Measurements from ENCODE around the gene SMIM29. TPM values are rescaled to one million over a fixed set of nuclear protein-coding genes. Genes with fewer than 3 reads are reported as not detected.

SMIM29 gene
- 37.3 and 37.6 TPM in 2 replicates for total RNA-seq
- 75.2 and 135 TPM in 2 replicates for polyA plus RNA-seq
- polyA plus RNA-seq (2011; cell fraction: cytosol; rRNA removed): 58.0 and 65.4 TPM in 2 replicates
- 27.1 and 37.8 TPM in 2 replicates for polyA plus RNA-seq (2011; cell fraction: nucleus; rRNA removed)
- polyA plus RNA-seq (2012): 26.5 and 31.9 TPM in 2 replicates
- 18.2 and 23.0 TPM in 2 replicates for polyA minus RNA-seq
- polyA minus RNA-seq (2011; cell fraction: cytosol; rRNA and poly(A)+ RNA removed): 4.2 TPM
- polyA minus RNA-seq (2011; cell fraction: nucleus; rRNA and poly(A)+ RNA removed): 7.0 and 9.6 TPM in 2 replicates
- Bru-seq, nascent RNA: percentile 52 among the genes with signal in this experiment
- percentile 68 among the genes with signal in this experiment for BruChase-seq, experiment 1, labeled RNA remaining after a 6-hour chase
- BruChase-seq, experiment 2, labeled RNA remaining after a 2-hour chase: percentile 55 among the genes with signal in this experiment
- long read RNA-seq, transcript SMIM29-201 (5 exons, 792 nt): minor isoform, 10 of 139 reads
- long read RNA-seq, transcript SMIM29-204 (5 exons, 903 nt): minor isoform, 5 of 139 reads
- long read RNA-seq, transcript SMIM29-205 (5 exons, 1,297 nt): major isoform, 74 of 139 reads
- long read RNA-seq, transcript SMIM29-208 (5 exons, 1,186 nt): minor isoform, 33 of 139 reads
- long read RNA-seq, partial matches to known transcripts: 13 of 139 reads
- long read RNA-seq, other reads (novel, unspliced or antisense): 2 of 139 reads

DNA sequence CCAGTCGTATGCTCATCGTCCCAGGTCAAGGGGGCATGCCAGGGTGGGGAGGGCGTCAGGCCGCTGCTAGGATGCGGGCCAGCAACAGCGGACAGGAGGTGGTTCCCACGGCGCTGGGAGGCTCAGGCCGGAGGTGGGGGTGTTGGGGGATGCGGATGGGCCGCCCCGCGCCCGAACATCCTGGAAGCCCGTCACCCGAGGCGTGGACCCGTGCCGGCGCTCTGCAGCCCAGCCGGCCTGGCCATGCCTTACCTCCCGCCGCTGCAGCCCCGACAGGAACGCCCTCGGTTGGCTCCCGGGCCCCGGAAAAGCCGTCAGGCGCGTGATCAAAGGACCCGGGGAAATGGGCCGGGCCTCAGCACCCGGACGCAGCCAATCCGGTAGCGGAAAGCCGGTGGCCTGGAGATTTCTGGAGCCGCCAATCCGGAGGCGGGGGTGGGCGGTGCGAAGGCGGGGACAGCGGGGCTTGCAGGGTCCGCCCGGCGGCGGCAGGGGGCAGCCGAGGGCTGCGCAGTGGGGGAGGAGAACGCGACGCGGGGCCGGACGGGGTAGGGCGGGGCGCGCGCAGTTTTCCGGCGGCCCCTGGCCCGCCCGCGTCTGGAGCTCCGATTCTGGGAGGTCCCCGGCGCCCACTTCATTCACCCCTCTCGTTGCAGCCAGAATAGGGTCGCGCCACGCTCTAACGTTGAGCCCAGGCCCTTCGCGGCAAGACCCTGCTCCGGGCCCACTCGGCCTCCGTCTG lies at the start of gene SMIM29:
SMIM29 (minus strand) TSS at position 280 of the 742 bp plus-strand sequence. CDS start 1,215 bp downstream, outside the sequence.
- Histone ChIP-seq H3K27ac (ENCODE audit: insufficient read depth, low read depth, low read length) (peak within 1 kb of the TSS; percentile 81), H3K36me3 (ENCODE audit: control insufficient read depth in 2 of 2, extremely low read depth in 1 of 2, insufficient read depth in 2 of 2, low read length in 2 of 2) (peaks cover 0 to 1% of the 10 kb centered on the region in 2 experiments), H3K4me2 (ENCODE audit: insufficient read depth, low read length) (peak within 1 kb of the TSS; percentile 85), H3K4me3 (replicated peaks in 1 of 3; ENCODE audit: insufficient read depth in 1 of 3, low read depth in 1 of 3, low read length in 3 of 3) (peak within 1 kb of the TSS; percentile 66 to 88 (median 80)), H3K79me2 (ENCODE audit: control insufficient read depth, insufficient read depth, low read length) (peaks cover 4% of the 10 kb centered on the region), H4K20me1 (replicated peaks; ENCODE audit: control insufficient read depth, extremely low read depth, insufficient read depth, low read length) (no peaks in the 10 kb centered on the region), H3K9me3 (replicated peaks; ENCODE audit: control insufficient read depth, insufficient read depth, low read length) (no peaks in the 10 kb centered on the region), H2AFZ (ENCODE audit: low read depth, low read length) (peak within 1 kb of the TSS; percentile 91), H3K4me1 (ENCODE audit: control insufficient read depth, extremely low read depth, insufficient read depth, low read length) (peaks cover 34% of the 10 kb centered on the region), H3K9me1 (replicated peaks; ENCODE audit: control insufficient read depth, extremely low read depth, insufficient read depth, low read length) (no peaks in the 10 kb centered on the region), H3K9ac (replicated peaks; ENCODE audit: extremely low read depth, insufficient read depth, low read length) (peak within 1 kb of the TSS; percentile 89), H3K27me3 (ENCODE audit: control insufficient read depth in 2 of 2, insufficient read depth in 2 of 2, low read length in 2 of 2) (no peaks in the 10 kb centered on the region)
- DNase-seq (ENCODE audit: low read depth, low spot score) (peak; percentile 90), FAIRE-seq (peak; percentile 97)
- BruUV-seq (replicated peaks): no TSS peak
- TF ChIP-seq MAX (IDR thresholded peaks at IDR 0.05; ENCODE audit: insufficient read depth, insufficient read length): no peak
- peak; percentile 86 for TF ChIP-seq POLR2A (IDR thresholded peaks at IDR 0.05; ENCODE audit: low read depth, low read length)
- peak; percentile 88 for TF ChIP-seq POLR2AphosphoS5 (IDR thresholded peaks at IDR 0.05; ENCODE audit: insufficient read depth, low read depth, low read length)
- TF ChIP-seq MYC (IDR thresholded peaks at IDR 0.05; ENCODE audit: low read depth, low read length): no peak
- TF ChIP-seq FOS (IDR thresholded peaks at IDR 0.05; ENCODE audit: borderline replicate concordance, insufficient read depth, low read length): no peak
- no peak for TF ChIP-seq GATA2 (IDR thresholded peaks at IDR 0.05; ENCODE audit: insufficient read depth, insufficient read length, low read depth, low read length)
- no peak for TF ChIP-seq JUN (IDR thresholded peaks at IDR 0.05; ENCODE audit: borderline replicate concordance, insufficient read depth, insufficient read length, low read depth)
- peak; percentile 84 to 89 for TF ChIP-seq CTCF (IDR thresholded peaks at IDR 0.05; ENCODE audit: extremely low read depth in 1 of 2, insufficient read depth in 1 of 2, low read depth in 1 of 2, low read length in 2 of 2)
- TF ChIP-seq EZH2 (IDR thresholded peaks at IDR 0.05; ENCODE audit: borderline replicate concordance, low read depth, low read length, severe bottlenecking): no peak
- ChIA-PET CTCF (interaction anchor here (0.6 to 5.8 kb wide), 41 partner anchors 12 to 362 kb away, joined by 3 to 278 read pairs (median 5); partner anchors contain the start of genes HMGA1, NUDT3 and RPS10), POLR2A (interaction anchor here (0.9 to 3.4 kb wide), 4 partner anchors 12 to 167 kb away, joined by 3 to 22 read pairs (median 9); partner anchors contain the start of gene HMGA1)
- dilution Hi-C loops (cut with MboI; ENCODE audit: extremely low pct_ligation_motif_present, low sequenced_read_pairs) (no loop called here), intact Hi-C loops (cut with micrococcal nuclease) (loop anchor here (1.0 to 2.0 kb wide), 6 partner anchors 24 to 360 kb away; partner anchors contain the start of gene NUDT3)
